ENCODE data around the gene SGCD.

Gene SGCD

GRCh38 chr5:156479849-156480248, 152.9 kb downstream of the SGCD start:
- TF ChIP-seq CTCF (IDR thresholded peaks at IDR 0.05; ENCODE audit: low read depth, low read length), result no peak
- H3K4me3 ChIP-seq (replicated peaks in 1 of 2; ENCODE audit: low read depth in 2 of 2, low read length in 2 of 2), result no peak overlapping the region
- DNase-seq (ENCODE audit: low read depth in 2 of 2), result peak; percentile 37 to 65

- no peak for TF ChIP-seq CTCF (IDR thresholded peaks at IDR 0.05; ENCODE audit: low read depth, low read length)
- H3K4me3 ChIP-seq (replicated peaks in 1 of 2; ENCODE audit: low read depth in 2 of 2, low read length in 2 of 2), result no peak overlapping the region
- no peak for DNase-seq (ENCODE audit: low read depth in 2 of 2)
Observed at GRCh38 chr5:156481741-156482140, 154.8 kb downstream of the SGCD start.

- no peak for TF ChIP-seq CTCF (IDR thresholded peaks at IDR 0.05; ENCODE audit: low read depth, low read length)
- DNase-seq (ENCODE audit: low read depth in 2 of 2), result no peak
- no peak overlapping the region for H3K4me3 ChIP-seq (replicated peaks in 1 of 2; ENCODE audit: low read depth in 2 of 2, low read length in 2 of 2)
Observed at GRCh38 chr5:156482818-156483217, 155.9 kb downstream of the SGCD start.

- no peak for TF ChIP-seq CTCF (IDR thresholded peaks at IDR 0.05; ENCODE audit: low read depth, low read length)
- DNase-seq (ENCODE audit: low read depth in 2 of 2), result no peak
- no peak overlapping the region for H3K4me3 ChIP-seq (replicated peaks in 1 of 2; ENCODE audit: low read depth in 2 of 2, low read length in 2 of 2)
Observed at GRCh38 chr5:156486394-156487238, 159.7 kb downstream of the SGCD start.

GRCh38 chr5:156491766-156492165, 164.8 kb downstream of the SGCD start:
- TF ChIP-seq CTCF (IDR thresholded peaks at IDR 0.05; ENCODE audit: low read depth, low read length), result no peak
- DNase-seq (ENCODE audit: low read depth in 2 of 2), result no peak

GRCh38 chr5:156496291-156496690, 169.3 kb downstream of the SGCD start:
- no peak for TF ChIP-seq CTCF (IDR thresholded peaks at IDR 0.05; ENCODE audit: low read depth, low read length)

More at GRCh38 chr5:156491766-156492165, 164.8 kb downstream of the SGCD start:
- H3K4me3 ChIP-seq (replicated peaks in 1 of 2; ENCODE audit: low read depth in 2 of 2, low read length in 2 of 2), result no peak overlapping the region

More at GRCh38 chr5:156496291-156496690, 169.3 kb downstream of the SGCD start:
- no peak for DNase-seq (ENCODE audit: low read depth in 2 of 2)
- no peak overlapping the region for H3K4me3 ChIP-seq (replicated peaks in 1 of 2; ENCODE audit: low read depth in 2 of 2, low read length in 2 of 2)

All from cardiac fibroblast (primary cell).